Mucosa of rectum (tissue), 2 donors: Measurements from ENCODE around the gene B4GAT1.

Source experiments
- H3K27ac ChIP-seq, 2 donors: one replicate each; pipeline ENCODE4 v1.7.0; 2013; ENCODE audit warnings: inconsistent platforms in 2 of 2, low read depth in 2 of 2, low read length in 2 of 2
- H3K27me3 ChIP-seq, 2 donors: one replicate each; pipeline ENCODE4 v1.7.0; 2013; ENCODE audit warnings: low read length in 2 of 2; ENCODE audit not compliant: control insufficient read depth in 2 of 2, insufficient read depth in 2 of 2
- H3K36me3 ChIP-seq, 2 donors: one replicate each; pipeline ENCODE4 v1.7.0; 2013; ENCODE audit warnings: low read length in 2 of 2; ENCODE audit not compliant: control insufficient read depth in 2 of 2, insufficient read depth in 2 of 2
- H3K4me1 ChIP-seq, 2 donors: one replicate each; pipeline ENCODE4 v1.7.0; 2013; ENCODE audit warnings: low read length in 2 of 2, mild to moderate bottlenecking in 1 of 2; ENCODE audit not compliant: control insufficient read depth in 2 of 2, insufficient read depth in 2 of 2
- H3K4me3 ChIP-seq, 2 donors: one replicate each; pipeline ENCODE4 v1.7.0; 2013; ENCODE audit warnings: low read length in 2 of 2
- H3K9ac ChIP-seq, 2 donors: one replicate each; pipeline ENCODE4 v1.7.0; 2013; ENCODE audit warnings: low read length in 2 of 2, low read depth in 1 of 2, mild to moderate bottlenecking in 1 of 2
- H3K9me3 ChIP-seq, 2 donors: one replicate each; pipeline ENCODE4 v1.7.0; 2013; ENCODE audit warnings: low read length in 2 of 2; ENCODE audit not compliant: control insufficient read depth in 2 of 2
- donor health status: healthy.
- donor health status: Normal muscosa, but diverticular disease.

The B4GAT1 gene

DNA sequence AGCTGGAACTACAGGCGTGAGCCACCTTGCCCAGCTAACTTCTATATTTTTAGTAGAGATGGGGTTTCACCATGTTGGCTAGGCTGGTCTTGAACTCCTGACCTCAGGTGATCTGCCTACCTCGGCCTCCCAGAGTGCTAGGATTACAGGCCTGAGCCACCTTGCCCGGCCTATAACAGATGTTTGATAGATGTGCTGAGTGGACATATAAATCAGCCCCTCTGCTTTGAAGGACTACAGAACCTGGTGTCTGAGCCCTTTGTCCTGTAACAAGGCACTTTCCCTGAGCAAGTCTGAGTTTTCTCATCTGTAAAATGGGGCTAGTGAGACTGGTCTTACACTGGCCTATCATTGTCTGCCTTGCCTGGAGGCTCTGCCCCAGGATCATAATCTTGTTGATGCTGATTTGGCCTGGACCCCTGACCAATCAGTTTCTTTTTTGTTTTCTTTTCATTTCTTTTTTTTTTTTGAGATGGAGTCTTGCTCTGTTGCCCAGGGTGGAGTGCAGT lies 18.2 kb downstream of the B4GAT1 start:
- no peak overlapping the region for H3K27ac ChIP-seq
- H3K27me3 ChIP-seq = no peaks in the 10 kb centered on the region
- H3K9me3 ChIP-seq = no peaks in the 10 kb centered on the region

DNA sequence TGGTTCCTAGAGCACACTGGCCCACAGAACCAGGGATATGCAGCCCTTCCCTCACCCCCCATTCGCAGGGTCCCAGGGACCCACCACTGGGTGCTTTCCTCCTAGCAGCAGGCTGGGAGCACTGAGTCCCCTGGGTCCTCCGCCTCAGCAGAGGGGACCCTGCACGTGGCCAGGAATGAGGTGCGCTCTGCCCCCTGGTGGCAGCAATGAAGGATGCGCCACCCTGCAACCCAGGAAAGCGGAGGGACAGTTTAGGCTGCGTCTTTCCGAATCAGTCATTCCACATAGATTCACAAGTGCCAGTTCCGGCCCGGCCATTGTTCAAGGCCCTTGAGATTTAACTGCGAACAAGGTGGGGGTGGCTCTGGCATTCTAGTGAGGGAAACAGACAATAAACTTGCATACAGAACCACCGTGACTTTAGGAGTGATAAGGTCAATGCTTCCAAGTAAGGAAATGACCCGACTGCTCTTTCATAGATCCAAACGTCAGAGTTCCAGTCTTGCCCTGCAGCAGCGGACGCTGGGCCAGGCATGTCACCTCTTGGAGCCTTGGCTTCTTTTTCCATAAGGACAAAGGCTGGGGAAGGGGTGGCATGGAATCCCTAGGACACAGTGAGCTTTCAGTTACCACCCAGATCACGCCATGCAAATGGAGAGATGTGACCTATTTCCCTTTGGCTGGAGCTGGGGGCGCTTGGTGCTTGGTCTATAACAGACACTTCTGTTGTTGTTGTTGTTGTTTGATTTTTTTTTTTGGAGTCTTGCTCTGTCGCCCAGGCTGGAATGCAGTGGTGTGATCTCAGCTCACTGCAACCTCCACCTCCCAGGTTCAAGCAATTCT lies 18.9 kb downstream of the B4GAT1 start:
- Histone ChIP-seq H3K36me3 (peaks cover 0 to 10% of the 10 kb centered on the region in 2 donors), H3K27ac (peak overlapping the region in 1 of 2 donors; percentile 58), H3K4me1 (peaks cover 14 to 15% of the 10 kb centered on the region in 2 donors), H3K4me3 (peak overlapping the region in 1 of 2 donors; percentile 50), H3K9me3 (no peaks in the 10 kb centered on the region), H3K27me3 (no peaks in the 10 kb centered on the region), H3K9ac (peak overlapping the region; percentile 2 to 14)

More for the DNA sequence above, 18.2 kb downstream of the B4GAT1 start:
- Histone ChIP-seq H3K4me1 (peaks cover 14 to 15% of the 10 kb centered on the region in 2 donors), H3K36me3 (peaks cover 0 to 10% of the 10 kb centered on the region in 2 donors), H3K4me3 (no peak overlapping the region), H3K9ac (no peak overlapping the region)

DNA sequence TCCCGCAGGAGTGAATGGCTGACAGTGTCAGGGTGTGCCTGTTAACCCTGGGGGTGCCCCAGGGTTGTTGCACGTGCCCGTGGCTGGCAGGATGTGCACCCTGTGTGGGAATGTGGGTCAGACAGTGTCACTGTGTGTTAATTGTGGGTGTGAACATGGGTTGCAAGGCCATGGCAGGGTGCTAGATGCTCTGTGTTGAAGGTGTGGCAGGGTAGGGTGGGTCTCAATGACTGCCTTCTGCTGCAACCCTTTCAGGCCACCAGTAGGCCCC lies 19.5 kb downstream of the B4GAT1 start:
- no peak overlapping the region for H3K4me3 ChIP-seq
- H3K27ac ChIP-seq = peak overlapping the region in 1 of 2 donors; percentile 58
- peaks cover 0 to 7% of the 10 kb centered on the region in 2 donors for H3K36me3 ChIP-seq
- no peaks in the 10 kb centered on the region for H3K27me3 ChIP-seq
- H3K9me3 ChIP-seq = no peaks in the 10 kb centered on the region
- no peak overlapping the region for H3K9ac ChIP-seq
- H3K4me1 ChIP-seq = peaks cover 14 to 15% of the 10 kb centered on the region in 2 donors

DNA sequence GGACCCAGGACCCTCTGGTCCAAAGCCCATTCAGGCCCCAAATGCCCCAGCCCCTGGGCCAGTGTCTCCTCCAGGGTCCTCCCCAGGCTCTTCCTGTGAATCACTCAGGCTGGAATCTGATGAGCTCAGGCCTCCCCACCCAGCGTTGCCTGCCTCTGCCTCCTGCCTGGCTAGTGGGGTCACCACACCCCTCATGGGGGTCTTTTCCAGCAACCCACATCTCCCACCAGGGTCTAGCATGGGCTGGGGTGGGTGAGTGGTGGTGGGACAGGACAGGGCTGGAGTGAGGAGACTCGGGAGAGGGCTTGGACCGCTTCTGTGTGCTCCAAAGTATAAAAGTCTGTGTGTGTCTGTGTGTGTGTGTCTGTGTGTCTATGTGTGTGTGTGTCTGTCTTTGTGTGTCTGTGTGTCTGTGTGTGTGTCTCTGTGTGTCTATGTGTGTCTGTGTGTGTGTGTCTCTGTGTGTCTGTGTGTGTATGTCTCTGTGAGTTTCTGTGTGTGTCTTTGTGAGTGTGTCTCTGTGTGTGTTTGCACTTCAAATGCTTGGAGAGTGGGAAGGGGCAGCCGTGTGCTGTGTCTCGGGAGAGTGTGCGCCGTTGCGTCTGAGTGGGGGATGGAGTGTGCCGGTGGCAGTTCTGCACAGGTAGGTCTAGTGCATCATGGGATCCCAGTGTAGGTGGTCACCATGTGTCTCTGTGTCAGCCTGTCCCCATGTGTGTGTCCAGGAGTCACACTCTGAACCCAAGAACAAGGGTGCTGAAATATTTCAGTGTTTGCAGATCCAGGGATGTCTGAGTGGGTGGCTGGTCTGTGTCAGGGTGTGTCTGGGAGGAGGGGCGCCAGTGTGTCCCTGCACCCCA lies 20.0 kb downstream of the B4GAT1 start:
- H3K4me3 ChIP-seq = no peak overlapping the region
- H3K9ac ChIP-seq = no peak overlapping the region
- no peaks in the 10 kb centered on the region for H3K9me3 ChIP-seq
- peak overlapping the region; percentile 35 to 58 for H3K27ac ChIP-seq
- H3K4me1 ChIP-seq = peaks cover 14 to 15% of the 10 kb centered on the region in 2 donors
- no peaks in the 10 kb centered on the region for H3K27me3 ChIP-seq
- peaks cover 0 to 4% of the 10 kb centered on the region in 2 donors for H3K36me3 ChIP-seq

DNA sequence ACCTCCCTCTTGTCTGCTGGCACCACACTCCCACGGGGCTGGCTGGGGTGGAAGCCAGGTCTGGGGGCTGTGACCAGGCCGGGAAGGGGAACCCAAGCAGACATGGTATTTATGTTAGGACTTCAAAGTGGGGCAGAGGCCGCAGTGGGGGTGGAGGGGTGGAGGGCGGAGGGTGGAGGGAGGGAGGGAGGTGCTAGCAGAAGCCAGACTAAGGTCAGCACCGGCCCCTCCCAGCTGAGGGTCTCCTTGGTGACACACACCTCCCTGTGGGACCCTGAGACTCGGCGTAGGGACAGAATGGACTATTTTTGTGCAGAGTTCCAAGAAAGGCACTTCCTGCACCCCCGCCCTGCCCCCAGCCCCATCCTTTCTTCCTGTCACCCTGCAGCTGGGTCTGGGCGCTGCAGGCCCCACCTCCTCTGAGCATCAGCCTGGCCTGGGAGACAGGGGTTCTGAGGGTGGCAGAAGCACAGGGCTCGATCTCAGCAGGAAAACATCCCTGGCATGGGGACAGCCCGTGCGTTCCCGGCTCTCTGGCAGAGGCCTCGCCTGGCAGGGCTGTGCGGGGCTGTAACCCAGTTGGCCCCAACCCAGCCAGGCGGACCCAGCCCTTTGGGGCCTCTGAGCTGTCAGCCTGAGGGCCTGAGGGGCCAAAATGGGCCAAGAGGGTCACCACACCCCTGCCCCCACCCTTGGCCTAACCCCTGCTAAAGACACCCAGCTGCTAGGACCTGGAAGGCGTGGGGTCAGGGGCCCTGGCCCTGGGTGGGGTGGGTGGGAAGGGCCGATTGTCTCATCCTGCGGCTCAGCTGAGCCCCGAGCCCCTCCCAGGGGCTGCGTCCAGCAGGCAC lies 20.9 kb downstream of the B4GAT1 start:
- no peaks in the 10 kb centered on the region for H3K36me3 ChIP-seq
- H3K27ac ChIP-seq = peak overlapping the region in 1 of 2 donors; percentile 35
- no peaks in the 10 kb centered on the region for H3K27me3 ChIP-seq
- no peak overlapping the region for H3K9ac ChIP-seq
- peaks cover 14 to 15% of the 10 kb centered on the region in 2 donors for H3K4me1 ChIP-seq
- no peak overlapping the region for H3K4me3 ChIP-seq
- no peaks in the 10 kb centered on the region for H3K9me3 ChIP-seq

DNA sequence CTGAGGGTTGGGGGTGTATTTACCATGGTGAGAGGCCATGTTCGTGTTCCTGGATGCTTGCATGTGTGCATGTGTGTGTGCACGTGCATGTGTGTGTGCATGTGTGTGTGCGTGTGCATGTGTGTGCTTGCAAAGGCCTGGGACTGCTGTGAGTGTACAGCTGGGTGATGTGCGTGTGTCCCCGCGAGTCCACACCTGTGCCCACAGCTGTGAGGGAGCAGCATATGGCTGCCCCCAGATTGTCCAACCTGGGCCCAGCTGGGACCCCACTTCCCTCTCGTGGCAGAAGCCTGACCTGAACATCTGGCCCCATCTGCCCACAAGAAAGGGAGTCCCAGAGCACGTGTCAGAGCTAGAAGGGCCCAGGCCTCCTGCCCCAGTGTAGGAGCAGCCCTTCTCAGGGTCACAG lies 22.2 kb downstream of the B4GAT1 start:
- Histone ChIP-seq H3K36me3 (no peaks in the 10 kb centered on the region), H3K27ac (peak overlapping the region in 1 of 2 donors; percentile 9), H3K4me1 (peaks cover 14 to 15% of the 10 kb centered on the region in 2 donors), H3K27me3 (no peaks in the 10 kb centered on the region), H3K9me3 (no peaks in the 10 kb centered on the region), H3K9ac (no peak overlapping the region), H3K4me3 (no peak overlapping the region)

DNA sequence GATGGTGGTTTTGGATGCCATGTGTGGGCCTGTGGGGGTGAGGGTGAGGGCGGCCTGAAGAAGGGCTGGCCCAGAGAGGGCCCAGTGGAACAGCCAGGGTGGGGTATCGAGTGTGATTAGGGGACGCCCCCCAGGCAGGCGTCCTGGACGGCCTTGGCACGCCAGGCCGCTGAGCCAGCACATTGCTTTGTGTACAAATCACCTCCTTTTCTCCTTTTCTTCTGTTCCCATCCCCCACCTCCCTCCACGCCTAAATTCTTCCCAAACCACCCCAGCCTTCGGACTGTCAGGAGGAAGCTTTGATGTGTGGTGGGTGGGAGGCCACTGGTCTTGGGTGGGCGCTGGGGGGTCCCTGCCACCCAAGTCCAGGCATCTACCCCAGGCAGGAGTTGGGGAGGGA lies 22.8 kb downstream of the B4GAT1 start:
- H3K9me3 ChIP-seq = no peaks in the 10 kb centered on the region
- H3K27me3 ChIP-seq = no peaks in the 10 kb centered on the region
- peaks cover 14 to 15% of the 10 kb centered on the region in 2 donors for H3K4me1 ChIP-seq
- no peak overlapping the region for H3K9ac ChIP-seq
- no peak overlapping the region for H3K4me3 ChIP-seq
- H3K36me3 ChIP-seq = no peaks in the 10 kb centered on the region
- no peak overlapping the region for H3K27ac ChIP-seq

DNA sequence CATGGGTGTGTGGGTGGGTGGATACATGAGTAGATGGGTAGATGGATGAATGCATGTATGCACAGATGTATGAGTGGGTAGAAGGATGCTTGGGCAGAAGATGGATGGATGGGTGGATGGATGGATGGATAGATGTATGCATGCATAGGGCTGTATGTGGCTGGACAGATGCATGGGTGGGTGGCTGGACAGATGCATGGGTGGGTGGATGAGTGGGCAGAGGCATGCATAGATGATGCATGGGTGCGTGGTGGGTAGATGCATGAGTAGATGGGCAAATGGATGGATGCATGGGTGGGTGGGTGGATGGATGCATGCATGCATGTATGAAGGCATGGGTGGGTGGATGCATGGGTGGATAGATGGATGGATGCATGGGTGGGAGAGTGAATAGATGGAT lies 23.7 kb downstream of the B4GAT1 start:
- H3K27me3 ChIP-seq = no peaks in the 10 kb centered on the region
- no peak overlapping the region for H3K27ac ChIP-seq
- no peaks in the 10 kb centered on the region for H3K9me3 ChIP-seq
- no peak overlapping the region for H3K4me3 ChIP-seq
- H3K36me3 ChIP-seq = no peaks in the 10 kb centered on the region
- no peak overlapping the region for H3K9ac ChIP-seq
- H3K4me1 ChIP-seq = peaks cover 13% of the 10 kb centered on the region in 2 donors

DNA sequence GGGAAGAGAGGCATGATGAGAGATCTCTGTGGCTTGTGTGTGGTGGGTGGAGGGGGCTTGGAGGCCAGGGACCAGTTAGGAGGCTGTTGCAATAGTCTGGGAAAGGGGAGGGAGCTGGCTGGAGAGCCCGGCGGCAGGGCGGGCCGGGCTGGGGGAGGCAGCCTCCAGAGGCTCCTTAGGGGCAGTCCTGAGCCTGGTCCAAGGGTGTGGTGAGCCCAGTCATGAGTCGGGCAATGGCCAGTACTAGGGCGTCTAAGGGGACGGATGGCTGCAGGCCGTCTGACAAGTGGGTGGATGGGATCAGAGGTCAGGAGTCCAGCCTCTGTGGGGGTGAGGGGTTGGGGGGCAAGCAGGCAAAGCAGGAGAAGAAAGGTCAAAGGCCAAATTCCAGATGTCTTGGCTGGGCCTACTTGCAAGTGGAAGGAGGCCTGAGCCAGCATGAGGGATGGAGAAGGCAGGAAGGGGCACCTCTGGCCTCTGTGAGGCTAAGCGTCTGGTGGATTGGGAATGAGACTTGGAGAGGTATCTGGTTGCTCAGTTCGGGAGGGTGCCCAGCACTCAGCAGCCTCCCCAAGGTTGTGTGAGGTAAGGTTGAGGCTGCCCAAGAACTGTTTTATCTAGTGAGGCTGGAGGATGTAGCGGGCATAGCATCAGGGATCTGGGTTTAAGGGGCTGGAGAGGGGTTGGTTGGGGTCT lies 24.5 kb downstream of the B4GAT1 start:
- no peak overlapping the region for H3K27ac ChIP-seq
- no peak overlapping the region for H3K9ac ChIP-seq
- no peaks in the 10 kb centered on the region for H3K27me3 ChIP-seq
- H3K4me1 ChIP-seq = peaks cover 12% of the 10 kb centered on the region in 2 donors
- H3K36me3 ChIP-seq = no peaks in the 10 kb centered on the region
- no peaks in the 10 kb centered on the region for H3K9me3 ChIP-seq
- H3K4me3 ChIP-seq = no peak overlapping the region
